Sciatic nerve (tissue), 2 donors: Measurements from ENCODE around the gene FAM83D. TPM values are rescaled to one million over a fixed set of nuclear protein-coding genes. Genes with fewer than 3 reads are reported as not detected.

ENCODE experiments used
- ATAC-seq: fragments of 200-7000 bp; cut with Tn5 transposase; one replicate; pipeline ENCODE4 v1.9.1; 2020; ENCODE audit warnings: mild to moderate bottlenecking, moderate library complexity
- DNase-seq: peaks from one replicate; pipeline ENCODE4 v3.0.0-alpha.2; 2020; ENCODE audit warnings: low spot score
- intact Hi-C: fragments of 100-400 bp; cut with DNase I; formaldehyde crosslinking; loops from one replicate; pipeline ENCODE4 v1.14.2; 2022
- total RNA-seq: library from RNA; stranded (reverse); fragmentation: NEBNext Ultra II Directional; extraction: Animal tissue kit (Norgen Biotek cat#: 25700); gene quantifications from one replicate; pipeline ENCODE4 v1.2.1, GENCODE V29; 2021
- donor health status: DM: no; HTN: no; CAD: no.
- donor health status: DM: no; HTN: no; CAD: no.

The FAM83D gene
- total RNA-seq, 1 donor from 2014 or later = 0.13 TPM

DNA sequence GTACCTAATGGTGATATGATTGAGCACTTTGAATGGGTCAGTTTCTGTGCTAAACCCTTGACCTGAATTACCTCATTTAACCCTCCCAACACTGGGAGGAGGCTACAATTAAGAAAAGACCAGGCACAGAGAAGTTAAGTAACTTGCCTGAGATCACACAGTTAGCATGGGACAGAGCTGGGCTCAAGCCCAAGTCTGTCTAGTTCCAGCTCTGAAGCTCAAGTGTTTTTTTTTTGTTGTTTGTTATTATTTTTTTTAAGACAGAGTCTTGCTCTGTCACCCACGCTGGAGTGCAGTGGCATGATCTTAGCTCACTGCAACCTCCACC lies 4.0 kb downstream of the FAM83D start:
- intact Hi-C loops = no loop called here
- ATAC-seq (no peak), DNase-seq (no peak)

- no peak for DNase-seq
- no peak for ATAC-seq
- intact Hi-C loops = no loop called here
These were observed 5.8 kb downstream of the FAM83D start for GRCh38 chr20:38931984-38932383.

DNA sequence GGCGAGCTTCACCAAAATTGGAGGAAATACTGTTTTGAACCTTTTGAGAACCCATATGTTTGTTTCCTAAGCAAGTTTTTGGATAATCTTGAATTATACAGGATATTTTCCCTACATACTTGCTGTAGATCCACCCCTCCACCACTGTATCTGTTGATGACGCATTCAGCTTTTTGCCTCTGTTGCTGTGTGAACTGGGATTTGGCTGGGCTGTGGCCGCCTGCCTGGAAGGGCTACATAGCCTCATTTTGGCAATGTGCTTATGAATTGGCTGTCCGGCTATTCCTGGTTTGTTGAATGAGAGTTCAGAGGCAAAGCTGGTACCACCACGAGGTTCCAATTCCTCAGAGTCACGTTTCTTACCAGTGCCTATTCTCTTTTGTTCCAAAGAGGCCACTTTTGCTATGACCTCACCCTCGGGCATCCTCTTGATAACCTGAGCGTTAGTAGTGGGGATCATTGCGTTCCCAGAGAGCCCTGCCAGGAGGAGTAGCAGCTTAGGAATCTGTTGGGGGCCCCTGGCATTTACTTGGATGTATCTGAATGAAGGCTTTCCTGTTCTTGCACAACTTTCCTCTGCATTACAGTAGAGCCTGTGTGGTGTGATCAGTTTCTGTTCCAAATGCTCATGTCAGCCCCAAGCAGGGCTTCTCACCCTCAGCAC lies 6.4 kb downstream of the FAM83D start:
- intact Hi-C loops = no loop called here
- DNase-seq (no peak), ATAC-seq (no peak)

DNA sequence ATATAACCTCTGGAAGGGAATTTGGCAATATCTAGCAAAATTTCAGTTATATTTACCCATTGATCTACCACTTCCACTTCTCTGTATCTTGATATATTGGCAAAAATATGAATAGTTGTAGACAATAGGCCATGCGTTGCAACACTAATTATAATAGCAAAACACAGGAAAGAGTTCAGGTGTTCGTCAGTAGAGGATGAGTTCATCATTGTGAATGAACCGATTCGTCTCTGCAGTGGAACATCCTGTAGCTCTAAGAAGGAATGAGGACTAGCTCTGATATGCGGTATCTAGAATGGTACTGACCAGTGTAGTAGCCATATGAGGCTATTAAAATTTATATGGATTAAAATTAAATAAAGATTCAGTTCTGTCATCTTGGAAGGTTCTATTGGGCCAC lies 8.3 kb downstream of the FAM83D start:
- intact Hi-C loops = no loop called here
- ATAC-seq = no peak
- no peak for DNase-seq

- intact Hi-C loops = no loop called here
- DNase-seq (no peak), ATAC-seq (no peak)
These were observed 9.1 kb downstream of the FAM83D start for GRCh38 chr20:38935285-38935684.

GRCh38 chr20:38935967-38936407 lies 9.8 kb downstream of the FAM83D start:
- ATAC-seq = no peak
- no peak for DNase-seq
- intact Hi-C loops = no loop called here

- intact Hi-C loops = no loop called here
These were observed 10.8 kb downstream of the FAM83D start for GRCh38 chr20:38937000-38937399.

GRCh38 chr20:38937978-38938473 lies 11.8 kb downstream of the FAM83D start:
- ATAC-seq (no peak), DNase-seq (no peak)
- intact Hi-C loops = no loop called here

More at GRCh38 chr20:38937000-38937399, 10.8 kb downstream of the FAM83D start:
- ATAC-seq (no peak), DNase-seq (no peak)

DNA sequence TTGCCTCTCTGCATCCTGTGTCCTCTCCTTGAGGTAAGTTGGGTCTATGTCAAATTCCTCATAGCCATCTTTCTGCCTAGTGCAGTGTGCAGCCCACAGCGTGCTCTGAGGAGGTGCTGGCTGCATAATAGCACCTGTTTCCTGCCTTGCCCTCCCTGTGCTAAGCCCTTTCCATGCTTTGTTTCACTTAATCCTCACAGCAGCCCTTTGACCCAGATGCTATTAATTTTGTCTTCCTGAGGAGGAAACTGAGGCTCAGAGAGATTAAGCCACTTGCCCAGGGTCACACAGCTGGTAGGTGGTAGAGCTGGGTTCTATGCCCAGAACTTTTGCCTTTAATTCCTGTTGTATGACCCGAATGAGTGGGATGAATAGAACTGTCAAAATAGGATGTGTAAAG lies 13.5 kb downstream of the FAM83D start:
- intact Hi-C loops = no loop called here
- ATAC-seq (no peak), DNase-seq (no peak)

GRCh38 chr20:38940644-38941043 lies 14.4 kb downstream of the FAM83D start:
- DNase-seq (no peak), ATAC-seq (no peak)
- intact Hi-C loops = no loop called here

DNA sequence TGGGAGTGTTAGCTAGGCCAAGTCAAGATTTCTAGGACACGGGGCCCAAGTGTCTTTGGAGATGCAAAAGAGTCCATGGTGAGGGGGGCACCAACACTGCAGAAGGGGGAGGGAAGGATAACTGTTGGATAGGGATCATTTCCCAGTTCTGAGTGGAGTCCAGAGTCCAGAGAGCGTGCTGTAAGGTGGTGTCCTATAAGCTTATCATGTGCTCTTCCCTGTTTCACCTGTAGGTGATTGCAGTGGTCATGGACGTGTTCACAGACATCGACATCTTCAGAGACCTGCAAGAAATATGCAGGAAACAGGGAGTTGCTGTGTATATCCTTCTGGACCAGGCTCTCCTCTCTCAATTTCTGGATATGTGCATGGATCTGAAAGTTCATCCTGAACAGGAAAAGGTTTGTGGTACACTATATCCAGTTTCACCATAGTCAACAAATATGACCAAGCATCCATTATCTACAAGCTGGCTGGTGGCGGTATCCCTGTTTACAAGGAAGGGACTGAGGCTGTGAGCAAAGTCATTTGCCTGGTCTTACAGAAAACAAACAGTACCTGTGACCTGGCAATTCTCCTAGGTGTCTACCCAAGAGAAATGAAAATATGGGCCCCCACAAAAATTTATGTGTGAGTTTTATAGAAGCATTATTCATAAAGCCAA lies 15.6 kb downstream of the FAM83D start:
- DNase-seq = no peak
- no peak for ATAC-seq
- intact Hi-C loops = no loop called here

DNA sequence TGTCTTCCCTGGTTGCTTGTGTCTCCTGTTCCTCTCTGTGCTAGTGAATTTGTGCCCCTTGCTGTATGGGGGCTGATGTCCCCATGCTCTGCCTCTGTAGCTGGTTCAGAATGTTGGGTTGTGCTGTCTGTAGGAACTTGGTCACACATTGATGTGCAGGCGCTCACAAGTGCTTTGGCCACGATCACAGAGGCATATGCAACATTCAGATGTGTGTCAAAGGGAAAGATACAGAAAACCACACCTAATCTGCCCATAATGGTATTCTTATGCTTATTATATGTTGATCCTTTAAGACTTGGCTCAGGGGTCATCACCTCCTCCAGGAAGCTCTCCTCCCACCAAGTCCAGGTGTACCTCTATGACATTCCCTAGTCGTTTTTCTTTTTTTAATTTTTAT lies 18.8 kb downstream of the FAM83D start:
- DNase-seq = no peak
- ATAC-seq = no peak
- intact Hi-C loops = no loop called here

- ATAC-seq (no peak), DNase-seq (no peak)
- intact Hi-C loops = no loop called here
These were observed 20.6 kb downstream of the FAM83D start for GRCh38 chr20:38946836-38947235.

DNA sequence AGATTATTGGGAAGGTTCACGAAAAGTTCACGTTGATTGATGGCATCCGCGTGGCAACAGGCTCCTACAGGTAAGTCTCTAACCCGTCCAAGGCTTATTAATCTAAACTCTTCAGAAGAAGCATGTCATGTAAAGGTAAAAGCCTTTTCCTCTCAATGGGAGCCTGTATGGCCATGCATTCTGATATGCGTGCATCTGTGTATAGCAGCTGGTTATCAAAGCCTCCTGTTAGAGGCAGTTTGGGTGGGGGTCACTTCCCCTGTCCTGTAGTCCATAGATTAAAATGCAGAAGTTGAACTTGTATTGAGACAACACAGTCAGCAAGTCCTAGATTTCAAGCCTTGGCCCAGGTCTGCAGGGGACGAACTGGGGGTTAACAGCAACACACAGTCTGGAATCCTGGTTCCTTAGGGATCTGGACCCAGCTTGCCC lies 21.7 kb downstream of the FAM83D start:
- no peak for ATAC-seq
- intact Hi-C loops = no loop called here
- no peak for DNase-seq

DNA sequence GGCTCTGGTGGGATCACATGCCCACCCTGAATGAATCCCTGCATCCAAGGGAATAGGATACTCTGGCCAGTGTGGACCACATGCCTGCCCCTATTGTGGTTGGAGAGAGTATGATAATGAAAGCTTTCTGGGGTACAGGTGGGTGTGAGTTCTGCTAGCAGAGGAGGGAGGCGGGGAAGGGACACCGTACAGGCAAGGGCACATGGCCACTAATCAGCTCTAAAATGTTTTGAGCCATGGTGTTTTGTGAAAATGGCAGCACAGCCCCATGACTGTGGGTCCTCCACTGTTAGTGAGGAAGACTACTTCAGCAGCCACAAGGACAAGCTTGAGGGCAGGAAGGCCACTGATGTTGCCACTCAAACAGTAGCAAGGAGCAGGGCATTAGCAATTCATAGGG lies 24.0 kb downstream of the FAM83D start:
- ATAC-seq (no peak), DNase-seq (no peak)
- intact Hi-C loops = no loop called here

- intact Hi-C loops = no loop called here
- ATAC-seq (no peak), DNase-seq (no peak)
These were observed 25.4 kb downstream of the FAM83D start for GRCh38 chr20:38951611-38952010.

DNA sequence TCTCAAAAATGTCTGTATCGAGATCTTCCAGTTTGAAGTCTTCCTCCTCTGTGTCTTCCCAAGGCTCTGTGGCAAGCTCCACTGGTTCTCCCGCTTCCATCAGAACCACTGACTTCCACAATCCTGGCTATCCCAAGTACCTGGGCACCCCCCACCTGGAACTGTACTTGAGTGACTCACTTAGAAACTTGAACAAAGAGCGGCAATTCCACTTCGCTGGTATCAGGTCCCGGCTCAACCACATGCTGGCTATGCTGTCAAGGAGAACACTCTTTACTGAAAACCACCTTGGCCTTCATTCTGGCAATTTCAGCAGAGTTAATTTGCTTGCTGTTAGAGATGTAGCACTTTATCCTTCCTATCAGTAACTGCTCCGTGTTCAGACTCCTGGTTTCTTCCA lies 25.9 kb downstream of the FAM83D start:
- ATAC-seq = no peak
- intact Hi-C loops = no loop called here

DNA sequence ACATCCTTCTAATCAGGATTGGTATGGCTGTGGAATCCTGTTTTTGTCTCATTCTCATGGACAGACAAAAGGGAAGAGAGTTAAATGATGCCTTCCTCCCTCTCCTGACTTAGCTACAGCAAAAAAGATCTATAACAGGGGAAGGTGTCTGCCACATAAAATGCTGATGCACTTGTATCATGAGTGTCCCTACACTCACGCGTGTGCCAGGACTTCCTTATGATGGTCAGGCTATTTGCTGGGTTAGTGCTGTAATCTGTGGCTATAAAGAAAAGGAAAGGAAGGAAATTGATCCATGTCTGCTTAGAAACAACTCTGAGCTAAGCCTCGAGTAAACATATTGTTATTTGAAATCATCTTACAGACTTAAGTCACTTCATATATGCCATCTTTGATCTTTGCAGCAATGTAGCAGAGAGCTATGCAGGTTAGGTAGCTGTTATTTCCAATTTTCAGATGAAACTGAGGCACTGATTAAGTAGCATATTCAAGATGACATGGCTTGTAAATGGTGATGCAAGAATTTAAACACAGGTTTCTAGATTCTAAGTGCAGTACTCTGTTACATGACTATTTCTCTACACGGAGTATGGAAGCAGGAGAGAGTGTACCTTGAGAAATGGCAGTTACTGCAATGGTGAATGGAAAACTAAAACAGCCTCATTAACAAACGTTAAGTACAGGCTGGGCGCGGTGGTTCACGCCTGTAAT lies 27.6 kb downstream of the FAM83D start:
- intact Hi-C loops = no loop called here
- DNase-seq (no peak), ATAC-seq (no peak)

More for the DNA sequence above, 25.9 kb downstream of the FAM83D start:
- no peak for DNase-seq

DNA sequence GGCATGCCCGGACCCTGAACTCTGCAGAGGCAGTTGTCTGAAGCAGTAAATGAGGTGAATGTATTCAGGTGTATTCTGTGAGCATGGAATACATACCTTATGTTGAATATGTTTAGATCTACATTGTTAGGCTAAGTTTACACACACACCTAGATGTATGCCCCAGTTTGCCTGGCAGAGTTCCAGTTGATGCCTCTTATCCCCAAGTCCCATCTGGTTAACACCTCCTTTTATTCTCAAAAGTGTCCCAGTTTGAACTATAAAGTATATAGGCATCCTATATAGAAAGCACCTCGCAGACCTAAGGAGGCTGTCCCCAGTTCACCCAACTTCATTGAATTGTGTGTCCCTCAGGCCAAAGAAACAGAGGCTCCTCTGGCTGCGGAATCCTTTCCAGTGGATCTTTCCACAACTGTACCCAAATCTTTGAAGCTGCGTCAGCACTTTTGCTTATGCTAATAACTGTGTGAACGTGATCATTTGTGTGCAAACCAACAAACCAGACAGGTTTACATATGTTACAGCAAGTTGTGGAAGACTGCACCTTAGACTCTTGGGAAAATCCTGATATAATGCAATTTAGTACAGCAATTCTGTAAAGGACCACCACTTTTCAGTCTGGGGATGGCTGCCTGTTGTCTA lies 31.1 kb downstream of the FAM83D start:
- DNase-seq (no peak), ATAC-seq (no peak)
- intact Hi-C loops = no loop called here
